HG02970 (cell line): Measurements from ENCODE around the gene ERVH48-1.
A peak's percentile ranks its signal among the peaks of the same experiment; 100 is the strongest.
"Not testable (repeated sequence)": the region's sequence is repeated elsewhere in the genome, so short reads cannot be mapped to it uniquely, and the experiment has no call there.

Experiments
- ATAC-seq: cut with Tn5 transposase; IDR thresholded peaks from one replicate; pipeline ENCODE4 v1.9.1; 2021; ENCODE audit warnings: mild to moderate bottlenecking, moderate library complexity, moderate number of reproducible peaks; ENCODE audit not compliant: unreplicated experiment, low FRiP score

Gene ERVH48-1

DNA sequence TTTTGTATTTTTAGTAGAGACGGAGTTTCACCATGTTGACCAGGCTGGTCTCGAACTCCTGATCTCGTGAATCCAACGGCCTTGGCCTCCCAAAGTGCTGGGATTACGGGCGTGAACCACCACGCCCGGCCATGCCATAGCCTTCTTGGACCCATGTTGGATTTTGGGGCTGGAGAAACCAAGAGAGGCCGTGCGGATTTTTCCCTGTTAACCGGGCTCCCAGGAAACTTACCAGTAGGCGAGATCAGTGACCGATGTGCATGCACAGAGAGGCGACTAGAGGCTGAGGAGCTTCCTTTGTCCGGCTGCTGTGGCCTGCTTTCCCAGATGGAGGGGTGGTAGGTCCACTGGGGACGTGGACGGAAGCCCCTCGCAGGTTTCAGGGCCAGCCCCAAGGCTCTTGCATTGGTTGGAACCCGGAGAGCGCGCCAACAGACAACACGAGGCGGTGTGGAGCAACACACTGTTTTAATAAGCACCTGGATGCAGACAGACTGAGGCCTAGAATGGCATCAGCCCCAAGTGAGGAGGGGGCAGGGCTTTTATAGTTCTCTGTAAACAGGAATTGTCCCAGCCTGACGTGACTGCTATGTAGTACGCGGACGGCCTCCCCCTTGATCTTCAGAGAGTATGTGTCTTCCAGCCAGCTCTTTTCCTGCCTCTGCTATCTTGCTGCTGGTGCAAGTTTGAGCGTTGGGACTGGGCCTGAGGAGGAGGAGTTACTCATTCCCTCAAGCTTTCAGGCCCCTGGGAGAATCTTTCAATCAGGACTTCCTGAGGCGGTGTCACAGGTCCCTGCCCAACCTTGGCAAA lies at the start of gene ERVH48-1:
TSS of gene ERVH48-1 (minus strand) at position 517 of the 813 bp plus-strand sequence. CDS start 6,624 bp downstream, outside the sequence.
- ATAC-seq = no peak

DNA sequence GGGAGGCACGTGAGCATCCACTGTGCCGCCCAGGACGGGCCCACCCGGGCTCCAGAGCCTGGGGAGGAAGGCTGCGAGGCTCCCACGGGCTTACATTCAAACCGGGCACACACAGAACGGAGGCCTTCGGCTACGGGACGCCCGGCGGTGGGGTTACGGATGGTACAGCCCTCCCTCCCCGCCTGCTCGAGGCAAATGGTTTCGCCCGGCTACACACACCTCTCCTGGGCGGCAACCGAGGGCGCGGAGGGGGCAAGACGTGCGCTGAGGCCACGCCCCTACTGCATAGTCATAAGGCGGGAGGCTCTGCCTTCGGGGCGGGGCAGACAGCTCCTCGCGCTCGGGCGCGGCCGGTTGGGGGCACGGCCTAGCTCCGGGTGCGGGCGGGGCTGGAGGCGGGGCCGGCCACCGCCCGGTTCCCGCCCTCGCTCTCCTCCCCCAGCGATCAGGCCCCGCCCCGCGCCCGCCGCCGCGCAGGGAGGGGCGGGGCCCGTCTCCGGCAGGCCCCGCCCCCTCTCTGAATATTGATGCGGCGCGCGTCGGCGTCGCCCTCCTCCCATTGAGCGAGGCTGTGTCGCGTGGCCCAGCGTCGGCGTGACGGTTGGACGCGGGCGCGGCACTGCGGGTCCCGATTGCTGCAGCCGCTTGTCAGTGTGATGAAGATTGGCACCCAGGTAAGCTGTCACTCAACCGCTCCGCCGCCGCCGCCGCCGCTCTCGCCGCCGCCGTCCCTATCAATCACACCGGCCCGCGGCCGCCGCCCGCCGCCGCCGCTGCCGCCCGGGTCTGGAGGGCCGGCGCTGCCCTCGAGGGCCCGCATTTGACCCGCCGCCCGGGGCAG lies 48.8 kb upstream of the ERVH48-1 start, which contains the start of gene PKNOX1:
TSS of gene PKNOX1 (plus strand) at position 572 of the 841 bp plus-strand sequence. CDS start 29,820 bp downstream, outside the sequence.
- ATAC-seq = peak; percentile 80

DNA sequence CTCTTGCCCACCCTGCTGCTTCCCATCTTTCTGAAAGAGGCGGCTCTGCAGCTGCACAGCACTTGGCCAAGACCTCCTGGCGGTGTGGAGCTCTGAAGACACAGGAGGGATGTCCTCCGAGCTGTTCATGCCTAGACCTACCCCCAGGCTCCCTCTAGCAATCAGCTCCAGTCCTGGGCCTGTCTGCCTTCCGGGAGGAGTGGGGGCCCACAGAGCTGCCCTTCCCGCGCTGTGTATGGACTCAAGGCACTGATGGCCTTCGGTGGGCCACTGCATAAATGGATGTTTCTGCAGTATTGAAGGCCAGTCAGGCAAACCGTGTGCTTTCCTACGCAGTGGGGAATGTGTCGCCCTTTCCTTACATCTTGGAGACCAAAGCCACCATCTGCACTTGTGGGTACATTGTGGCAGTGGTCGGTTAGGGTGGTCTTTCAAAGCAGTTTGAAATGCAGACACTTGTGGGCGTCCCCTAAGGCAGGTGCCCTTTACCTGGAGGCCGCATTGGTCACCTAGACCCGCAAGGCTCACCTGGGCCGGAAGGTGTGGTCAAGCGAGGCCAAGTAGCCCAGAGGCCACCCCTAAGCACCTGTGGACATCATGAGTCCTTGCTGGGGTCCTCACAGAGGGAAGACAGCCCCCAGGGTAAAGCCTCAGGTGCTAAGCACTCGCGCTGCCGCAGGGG lies 48.0 kb upstream of the ERVH48-1 start:
- no peak for ATAC-seq

DNA sequence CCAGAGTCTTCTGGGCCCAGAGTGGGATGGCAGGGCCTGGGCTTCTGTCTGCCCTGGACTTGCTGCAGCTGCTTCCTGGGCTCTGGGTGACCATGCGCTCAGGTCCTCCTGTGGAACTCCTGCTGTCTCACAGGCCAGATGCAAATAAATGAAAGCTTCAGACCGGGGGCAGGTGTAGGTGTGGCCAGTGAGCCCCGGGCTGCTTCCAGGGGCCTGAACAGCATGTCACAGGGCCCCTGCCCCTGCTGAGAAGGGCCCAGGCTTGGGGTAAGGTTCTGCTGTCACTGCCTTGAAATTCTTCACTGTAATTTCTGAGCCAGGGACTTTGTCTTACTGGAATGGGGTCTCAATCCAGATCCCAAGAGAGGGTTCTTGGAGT lies 46.5 kb upstream of the ERVH48-1 start:
- no peak for ATAC-seq

DNA sequence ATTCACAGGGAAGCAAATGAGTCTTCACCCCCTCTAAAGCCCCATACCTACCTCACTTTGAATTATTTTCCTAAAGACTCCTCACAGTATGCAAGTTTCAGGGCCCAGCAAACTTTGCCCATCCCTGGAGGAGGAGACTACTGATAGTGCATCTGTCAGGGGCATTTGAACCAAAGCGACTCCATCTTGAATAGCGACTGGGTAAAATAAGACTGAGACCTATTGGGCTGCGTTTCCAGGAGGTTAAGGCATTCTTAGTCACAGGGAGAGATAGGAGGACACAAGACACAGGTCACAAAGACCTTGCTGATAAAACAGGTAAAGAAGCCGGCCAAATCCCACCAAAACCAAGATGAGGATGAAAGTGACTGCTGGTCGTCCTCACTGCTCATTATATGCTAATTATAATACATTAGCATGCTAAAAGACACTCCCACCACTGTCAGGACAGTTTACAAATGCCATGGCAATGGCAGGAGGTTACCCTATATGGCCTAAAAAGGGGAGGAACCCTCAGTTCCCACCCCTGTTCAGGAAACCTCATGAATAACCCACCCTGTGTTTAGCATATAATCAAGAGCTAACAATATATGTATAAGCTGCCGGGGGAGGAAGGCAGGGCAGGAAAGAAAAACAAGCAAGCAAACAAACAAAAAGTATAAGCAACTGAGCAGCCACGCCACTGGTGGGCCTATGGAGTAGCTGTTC lies 45.7 kb upstream of the ERVH48-1 start:
- ATAC-seq = no peak

DNA sequence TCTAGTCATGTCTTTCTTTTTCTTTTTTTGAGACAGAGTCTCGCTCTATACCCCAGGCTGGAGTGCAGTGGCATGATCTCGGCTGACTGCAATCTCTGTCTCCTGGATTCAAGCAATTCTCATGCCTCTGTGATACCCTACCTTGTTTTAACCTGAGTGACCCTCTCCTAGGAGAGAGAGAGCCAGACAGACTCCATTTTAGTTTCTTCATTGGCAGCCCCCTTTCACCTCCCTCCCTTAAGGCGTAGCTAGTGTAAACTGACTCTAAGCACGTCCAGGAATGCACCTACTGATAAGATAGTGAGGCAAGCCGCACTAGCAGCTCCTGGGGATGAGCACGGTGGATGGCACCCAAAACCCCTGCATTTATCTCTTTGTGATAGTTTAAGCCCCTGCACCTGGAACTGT lies 43.8 kb upstream of the ERVH48-1 start:
- no peak for ATAC-seq

DNA sequence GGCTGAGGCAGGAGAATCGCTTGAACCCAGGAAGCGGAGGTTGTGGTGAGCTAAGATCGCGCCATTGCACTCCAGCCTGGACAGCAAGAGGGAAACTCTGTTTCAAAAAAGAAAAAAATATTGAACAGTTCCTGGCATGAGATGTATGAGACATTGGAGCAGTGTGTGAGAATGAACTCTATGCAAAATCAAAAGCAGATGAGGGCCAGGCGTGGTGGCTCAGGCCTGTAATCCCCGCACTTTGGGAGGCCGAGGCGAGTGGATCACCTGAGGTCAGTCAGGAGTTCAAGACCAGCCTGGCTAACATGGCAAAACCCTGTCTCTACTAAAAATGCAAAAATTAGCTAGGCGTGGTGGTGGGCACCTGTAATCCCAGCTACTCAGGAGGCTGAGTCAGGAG lies 42.2 kb upstream of the ERVH48-1 start:
- not testable (repeated sequence) for ATAC-seq

DNA sequence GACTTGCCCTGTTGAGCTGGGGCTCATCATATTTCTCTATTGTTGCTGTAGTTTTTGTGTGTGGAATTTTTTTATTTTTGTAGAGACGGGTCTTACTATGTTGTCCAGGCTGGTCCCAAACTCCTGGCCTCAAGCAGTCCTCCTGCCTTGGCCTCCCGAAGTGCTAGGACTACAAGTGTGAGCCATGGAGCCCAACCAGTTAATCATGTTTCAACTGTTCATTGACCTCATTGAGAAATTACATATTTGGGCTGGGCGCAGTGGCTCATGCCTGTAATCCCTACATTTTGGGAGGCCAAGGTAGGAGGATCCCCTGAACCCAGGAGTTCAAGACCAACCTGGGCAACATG lies 39.8 kb upstream of the ERVH48-1 start:
- no peak for ATAC-seq

DNA sequence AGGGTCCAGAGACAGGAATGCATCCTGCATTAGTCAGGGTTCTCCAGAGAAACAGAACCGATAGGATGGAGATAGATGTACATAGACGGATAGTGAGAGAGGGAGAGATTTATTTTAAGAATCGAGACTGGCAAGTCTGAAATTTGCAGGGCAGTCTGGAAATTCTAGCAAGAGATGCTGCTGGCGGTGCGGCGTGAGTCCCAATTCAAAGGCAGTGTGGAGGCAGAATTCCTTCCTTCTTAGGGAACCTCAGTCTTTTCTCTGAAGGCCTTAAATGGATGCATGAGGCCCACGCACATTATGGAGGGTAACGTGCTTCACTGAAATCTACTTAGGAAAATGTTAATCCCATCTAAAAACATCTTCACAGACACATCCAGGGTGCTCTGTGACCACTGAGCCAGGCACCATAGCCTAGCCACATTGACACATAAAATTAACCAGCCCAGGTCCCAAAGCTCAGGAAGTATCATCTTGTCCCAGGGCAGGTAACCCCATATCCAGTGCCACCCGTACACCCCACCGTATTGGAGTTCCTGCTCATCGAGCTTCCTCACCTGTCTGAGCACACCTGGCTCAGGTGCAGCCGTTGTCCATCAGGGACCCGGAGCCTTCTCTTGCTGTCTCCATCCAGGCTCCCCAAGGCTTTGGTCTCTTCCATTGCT lies 39.2 kb upstream of the ERVH48-1 start:
- ATAC-seq = no peak

DNA sequence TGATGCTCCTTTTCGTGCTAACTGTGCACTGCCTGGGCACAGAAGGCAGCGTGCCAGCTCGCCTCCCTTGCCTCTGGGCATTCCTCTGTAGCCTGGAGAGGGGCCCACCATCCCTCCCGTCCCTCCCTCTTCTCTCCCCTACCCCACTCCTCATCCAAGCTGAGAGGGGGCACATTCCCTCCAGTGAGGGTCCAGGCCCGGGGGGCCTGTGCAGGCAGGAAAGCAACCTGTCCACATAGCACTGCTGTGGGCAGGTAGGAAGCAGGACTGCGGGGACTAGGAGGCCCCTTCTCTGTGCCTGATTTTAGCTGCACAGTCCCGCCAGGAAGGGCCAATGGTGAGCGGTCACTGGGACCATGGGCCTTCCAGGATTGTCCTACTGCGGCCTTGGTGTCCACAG lies 38.7 kb upstream of the ERVH48-1 start:
- ATAC-seq = no peak

DNA sequence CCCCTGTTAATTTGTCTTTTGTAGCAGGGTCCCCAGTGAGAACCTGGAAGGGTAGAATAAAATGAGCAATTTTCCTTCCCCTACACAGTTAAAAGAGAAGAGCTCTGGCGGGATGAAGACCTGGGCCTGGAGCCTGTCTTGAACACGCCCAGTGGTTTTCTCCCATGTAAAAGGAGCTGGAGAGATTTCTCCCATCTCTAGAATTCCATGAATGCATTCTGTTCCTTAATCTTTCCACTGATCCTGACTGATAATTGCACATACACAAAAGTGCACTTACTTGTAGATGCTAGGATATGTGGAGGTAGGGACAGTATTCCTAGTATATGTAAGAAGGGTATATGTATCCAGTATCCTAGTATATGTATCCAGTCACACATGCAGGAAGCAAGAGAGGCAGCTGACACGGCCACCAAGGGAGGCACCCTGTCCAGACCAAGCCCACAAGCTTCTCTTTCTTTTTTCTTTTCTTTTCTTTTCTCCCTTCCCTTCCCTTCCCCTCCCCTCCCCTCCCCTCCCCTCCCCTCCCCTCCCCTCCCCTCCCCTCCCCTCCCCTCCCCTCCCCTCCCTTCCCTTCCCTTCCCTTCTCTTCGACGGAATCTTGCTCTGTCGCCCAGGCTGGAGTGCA lies 37.1 kb upstream of the ERVH48-1 start:
- no peak for ATAC-seq

DNA sequence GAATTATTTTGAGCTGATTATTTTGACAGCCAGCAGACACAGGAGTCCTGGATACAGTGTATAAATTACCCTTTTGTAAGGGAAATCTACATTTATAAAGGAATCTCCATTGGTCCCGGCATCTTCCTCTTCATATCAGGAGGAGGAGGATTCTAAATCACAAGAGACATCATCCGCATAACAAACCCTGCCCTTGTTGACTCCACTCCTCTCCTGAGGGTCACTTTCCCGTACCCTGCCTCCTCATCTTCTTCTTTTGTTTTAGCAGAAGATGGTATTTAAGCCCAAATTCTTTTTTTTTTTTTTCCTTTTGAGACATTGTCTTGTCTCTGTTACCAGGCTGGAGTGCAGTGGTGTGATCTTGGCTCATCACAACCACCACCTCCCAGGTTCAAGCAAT lies 34.3 kb upstream of the ERVH48-1 start:
- no peak for ATAC-seq

DNA sequence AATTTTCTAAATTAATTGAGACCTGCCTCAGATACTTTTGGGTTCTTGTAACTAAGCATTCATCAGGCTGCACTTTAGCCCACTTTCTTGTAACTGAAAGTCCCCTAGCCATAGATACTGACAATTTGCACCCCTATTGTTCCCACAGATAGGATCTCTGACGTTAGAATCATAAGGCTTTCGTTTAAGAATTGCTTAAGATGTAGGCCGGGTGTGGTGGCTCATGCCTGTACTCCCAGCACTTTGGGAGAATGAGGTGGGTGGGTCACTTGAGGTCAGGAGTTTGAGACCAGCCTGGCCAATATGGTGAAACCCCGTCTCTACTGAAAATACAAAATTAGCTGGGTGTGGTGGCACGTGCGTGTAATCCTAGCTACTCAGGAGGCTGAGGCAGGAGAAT lies 32.7 kb upstream of the ERVH48-1 start:
- not testable (repeated sequence) for ATAC-seq

DNA sequence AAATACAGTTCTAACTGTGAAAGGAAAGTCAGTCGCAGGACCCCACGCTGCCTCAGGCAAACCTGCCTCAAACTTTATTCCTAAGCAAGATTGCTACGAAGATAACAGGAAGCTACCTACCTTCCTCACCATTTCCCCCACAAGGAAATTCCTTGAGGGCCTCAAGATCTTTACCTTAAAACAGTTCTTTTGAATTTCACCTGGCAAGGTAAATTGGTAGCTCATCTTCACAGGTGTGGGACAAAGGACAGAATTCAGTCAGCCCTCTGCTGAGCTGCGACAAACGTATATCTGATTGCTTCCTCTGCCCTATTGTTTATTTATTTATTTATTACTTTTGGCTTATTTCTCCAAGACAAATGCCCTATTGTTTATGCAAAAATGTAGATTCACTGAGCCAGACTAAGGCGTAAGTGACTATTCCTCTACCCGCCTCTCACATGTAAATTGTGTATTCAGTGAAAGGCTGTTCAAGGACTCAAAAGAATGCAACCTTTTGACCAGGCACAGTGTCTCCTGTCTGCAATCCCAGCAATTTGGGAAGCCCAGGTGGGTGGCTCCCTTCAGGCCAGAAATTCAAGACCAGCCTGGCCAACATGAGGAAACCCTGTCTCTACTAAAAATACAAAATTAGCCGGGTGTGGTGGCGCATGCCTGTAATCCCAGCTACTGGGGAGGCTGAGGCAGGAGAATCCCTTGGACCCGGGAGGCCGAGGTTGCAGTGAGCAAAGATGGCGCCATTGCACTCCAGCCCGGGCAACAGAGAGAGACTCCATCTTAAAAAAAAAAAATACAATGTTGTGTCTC lies 31.6 kb upstream of the ERVH48-1 start:
- no peak for ATAC-seq

DNA sequence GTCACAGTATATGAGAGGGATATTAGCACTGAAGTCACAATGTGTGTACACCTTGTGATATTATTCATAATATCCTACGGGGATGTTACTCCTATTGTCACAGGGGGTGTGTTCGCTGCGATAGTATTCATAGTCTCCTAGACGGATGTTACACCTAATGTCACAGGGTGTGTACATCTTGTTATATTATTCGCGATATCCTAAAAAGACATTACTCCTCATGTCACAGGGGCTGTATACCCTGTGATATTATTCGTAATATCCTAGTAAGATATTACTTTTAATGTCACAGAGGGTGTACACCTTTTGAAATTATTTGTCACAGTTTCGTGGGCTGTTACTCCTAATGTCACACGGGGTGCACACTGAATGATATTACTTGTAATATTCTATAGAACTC lies 25.8 kb upstream of the ERVH48-1 start:
- not testable (repeated sequence) for ATAC-seq

DNA sequence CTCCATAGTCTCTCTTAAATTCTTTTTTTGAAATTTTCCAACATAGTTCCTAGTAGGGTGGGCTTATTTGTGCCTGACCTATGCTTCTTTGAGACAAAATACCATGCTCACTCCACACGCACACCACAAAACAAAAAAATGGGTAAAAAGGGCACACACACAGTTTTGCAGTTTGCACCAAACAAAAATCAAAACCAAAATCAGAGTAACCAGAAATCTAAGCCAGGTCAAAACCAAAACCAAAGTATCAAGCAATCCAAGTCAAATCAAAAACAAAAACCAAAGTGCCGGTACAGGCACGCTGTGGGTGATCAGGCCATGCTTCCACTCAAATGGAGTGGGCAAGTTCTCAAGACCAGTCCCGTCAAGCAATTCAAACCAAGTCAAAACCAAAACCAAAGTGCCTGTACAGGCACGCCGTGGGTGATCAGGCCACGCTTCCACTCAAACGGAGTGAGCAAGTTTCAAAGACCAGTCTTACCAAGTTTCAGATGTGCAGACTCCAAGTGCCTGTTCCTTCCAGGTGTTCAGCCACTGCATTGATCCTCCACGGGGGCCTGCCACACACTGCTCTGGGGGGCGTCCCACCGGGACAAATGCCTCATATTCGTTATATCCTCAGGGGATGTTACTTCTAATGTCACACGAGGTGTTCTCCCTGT lies 23.8 kb upstream of the ERVH48-1 start:
- not testable (repeated sequence) for ATAC-seq

DNA sequence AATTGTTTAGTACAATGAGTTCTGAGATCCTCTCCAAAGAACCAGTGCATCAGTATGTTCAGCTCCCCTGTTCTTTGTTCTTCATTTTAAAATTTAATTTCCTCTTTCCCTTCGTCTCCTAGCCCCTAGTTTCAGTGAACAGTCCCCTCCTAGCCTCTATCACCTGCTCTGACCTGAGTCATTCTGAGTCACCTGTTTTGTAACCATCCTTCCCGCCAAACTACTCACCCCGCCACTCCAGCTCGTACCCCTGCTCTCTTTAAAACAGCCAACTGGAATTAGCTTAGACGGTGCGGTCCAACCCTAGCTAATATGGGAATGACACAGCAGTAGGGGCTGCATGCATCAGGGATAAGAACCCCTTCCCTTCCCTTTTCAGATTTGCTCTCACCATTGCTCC lies 16.8 kb upstream of the ERVH48-1 start:
- no peak for ATAC-seq

DNA sequence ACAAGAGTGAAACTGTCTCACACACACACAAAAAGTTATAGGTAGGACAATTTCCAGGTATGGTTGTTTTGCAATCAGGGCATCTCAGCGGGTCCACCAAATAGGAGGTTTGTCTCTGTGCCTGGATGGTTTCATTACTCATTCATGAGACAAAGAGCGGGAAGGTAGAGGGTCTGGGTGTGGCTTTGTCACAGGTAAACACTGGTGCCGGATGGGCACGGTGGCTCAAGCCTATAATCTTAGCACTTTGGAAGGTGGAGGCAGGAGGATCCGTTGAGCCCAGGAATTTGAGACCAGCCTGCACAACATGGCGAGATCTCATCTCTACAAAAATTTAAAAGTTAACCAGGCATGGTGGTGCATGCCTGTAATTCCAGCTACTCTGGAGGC lies 16.3 kb upstream of the ERVH48-1 start:
- ATAC-seq = no peak
